ENCODE data around the gene CBX7.

Gene CBX7

GRCh38 chr22:39148026-39148726, 4.3 kb downstream of the CBX7 start:
- no peak for TF ChIP-seq FOXM1 (IDR thresholded peaks at IDR 0.05; ENCODE audit: borderline replicate concordance, low read depth)

- TF ChIP-seq TEAD4 (IDR thresholded peaks at IDR 0.05) (no peak), FOXM1 (IDR thresholded peaks at IDR 0.05; ENCODE audit: borderline replicate concordance, low read depth) (no peak), CEBPB (IDR thresholded peaks at IDR 0.05) (no peak), YY1 (IDR thresholded peaks at IDR 0.05; ENCODE audit: low read depth) (no peak), ZBTB7A (IDR thresholded peaks at IDR 0.05; ENCODE audit: low read depth) (no peak), TAF1 (IDR thresholded peaks at IDR 0.05; ENCODE audit: low read depth) (no peak), TCF12 (IDR thresholded peaks at IDR 0.05; ENCODE audit: low read depth) (no peak), EP300 (IDR thresholded peaks at IDR 0.05; ENCODE audit: borderline replicate concordance) (no peak), RAD21 (IDR thresholded peaks at IDR 0.05; ENCODE audit: low read depth) (no peak), EGR1 (IDR thresholded peaks at IDR 0.05) (no peak)
- TF ChIP-seq, protein P1, sequence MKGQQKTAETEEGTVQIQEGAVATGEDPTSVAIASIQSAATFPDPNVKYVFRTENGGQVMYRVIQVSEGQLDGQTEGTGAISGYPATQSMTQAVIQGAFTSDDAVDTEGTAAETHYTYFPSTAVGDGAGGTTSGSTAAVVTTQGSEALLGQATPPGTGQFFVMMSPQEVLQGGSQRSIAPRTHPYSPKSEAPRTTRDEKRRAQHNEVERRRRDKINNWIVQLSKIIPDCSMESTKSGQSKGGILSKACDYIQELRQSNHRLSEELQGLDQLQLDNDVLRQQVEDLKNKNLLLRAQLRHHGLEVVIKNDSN (IDR thresholded peaks at IDR 0.05), result no peak
- TF ChIP-seq, protein P2, sequence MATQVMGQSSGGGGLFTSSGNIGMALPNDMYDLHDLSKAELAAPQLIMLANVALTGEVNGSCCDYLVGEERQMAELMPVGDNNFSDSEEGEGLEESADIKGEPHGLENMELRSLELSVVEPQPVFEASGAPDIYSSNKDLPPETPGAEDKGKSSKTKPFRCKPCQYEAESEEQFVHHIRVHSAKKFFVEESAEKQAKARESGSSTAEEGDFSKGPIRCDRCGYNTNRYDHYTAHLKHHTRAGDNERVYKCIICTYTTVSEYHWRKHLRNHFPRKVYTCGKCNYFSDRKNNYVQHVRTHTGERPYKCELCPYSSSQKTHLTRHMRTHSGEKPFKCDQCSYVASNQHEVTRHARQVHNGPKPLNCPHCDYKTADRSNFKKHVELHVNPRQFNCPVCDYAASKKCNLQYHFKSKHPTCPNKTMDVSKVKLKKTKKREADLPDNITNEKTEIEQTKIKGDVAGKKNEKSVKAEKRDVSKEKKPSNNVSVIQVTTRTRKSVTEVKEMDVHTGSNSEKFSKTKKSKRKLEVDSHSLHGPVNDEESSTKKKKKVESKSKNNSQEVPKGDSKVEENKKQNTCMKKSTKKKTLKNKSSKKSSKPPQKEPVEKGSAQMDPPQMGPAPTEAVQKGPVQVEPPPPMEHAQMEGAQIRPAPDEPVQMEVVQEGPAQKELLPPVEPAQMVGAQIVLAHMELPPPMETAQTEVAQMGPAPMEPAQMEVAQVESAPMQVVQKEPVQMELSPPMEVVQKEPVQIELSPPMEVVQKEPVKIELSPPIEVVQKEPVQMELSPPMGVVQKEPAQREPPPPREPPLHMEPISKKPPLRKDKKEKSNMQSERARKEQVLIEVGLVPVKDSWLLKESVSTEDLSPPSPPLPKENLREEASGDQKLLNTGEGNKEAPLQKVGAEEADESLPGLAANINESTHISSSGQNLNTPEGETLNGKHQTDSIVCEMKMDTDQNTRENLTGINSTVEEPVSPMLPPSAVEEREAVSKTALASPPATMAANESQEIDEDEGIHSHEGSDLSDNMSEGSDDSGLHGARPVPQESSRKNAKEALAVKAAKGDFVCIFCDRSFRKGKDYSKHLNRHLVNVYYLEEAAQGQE (IDR thresholded peaks at IDR 0.05; ENCODE audit: low read depth), result no peak
Observed at GRCh38 chr22:39147335-39148025, 5.0 kb downstream of the CBX7 start.

GRCh38 chr22:39146256-39147101, 6.0 kb downstream of the CBX7 start:
- TF ChIP-seq ZBTB7A (IDR thresholded peaks at IDR 0.05; ENCODE audit: low read depth), result no peak
- TF ChIP-seq EP300 (IDR thresholded peaks at IDR 0.05; ENCODE audit: borderline replicate concordance), result no peak
- no peak for TF ChIP-seq TCF12 (IDR thresholded peaks at IDR 0.05; ENCODE audit: low read depth)
- TF ChIP-seq TEAD4 (IDR thresholded peaks at IDR 0.05), result no peak
- no peak for TF ChIP-seq FOXM1 (IDR thresholded peaks at IDR 0.05; ENCODE audit: borderline replicate concordance, low read depth)
- no peak for TF ChIP-seq RAD21 (IDR thresholded peaks at IDR 0.05; ENCODE audit: low read depth)
- TF ChIP-seq, protein P2 (IDR thresholded peaks at IDR 0.05; ENCODE audit: low read depth), result no peak
- no peak for TF ChIP-seq YY1 (IDR thresholded peaks at IDR 0.05; ENCODE audit: low read depth)
- TF ChIP-seq NFIC (IDR thresholded peaks at IDR 0.05), result no peak
- no peak for TF ChIP-seq MAX (IDR thresholded peaks at IDR 0.05)
- no peak for TF ChIP-seq EGR1 (IDR thresholded peaks at IDR 0.05)

DNA sequence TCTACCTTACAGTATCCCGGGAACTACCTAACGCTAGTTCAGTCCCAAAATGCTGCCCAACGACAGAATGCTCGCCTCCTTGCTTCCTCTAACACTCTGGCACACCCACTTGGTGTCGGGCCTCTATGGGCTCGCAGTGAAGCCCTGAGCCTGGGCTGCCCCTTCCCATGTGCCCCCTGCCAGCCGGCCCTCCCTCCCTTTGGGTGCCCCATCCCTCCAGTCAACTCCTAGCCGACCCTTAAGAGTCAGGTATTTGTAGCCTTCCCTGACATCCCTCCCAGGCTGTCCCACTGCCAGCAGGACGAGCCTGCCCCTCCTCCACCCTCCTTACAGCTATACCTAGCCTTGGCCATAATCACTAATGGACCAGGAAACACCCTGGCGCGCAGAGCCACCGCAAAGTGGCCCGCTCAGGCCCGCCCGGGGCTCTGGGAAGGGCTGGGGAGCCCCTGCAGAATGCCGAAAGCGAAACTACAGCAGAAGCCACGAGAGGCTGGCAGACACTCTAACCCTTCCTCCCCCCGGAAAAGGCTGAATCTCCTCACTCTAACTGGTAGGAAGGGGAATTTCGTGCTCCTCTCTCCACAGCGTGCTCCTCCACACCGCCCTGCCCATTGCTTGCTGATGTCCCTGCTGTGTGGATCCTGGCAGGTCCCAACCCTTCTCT, 8.2 kb downstream of the CBX7 start:
- TF ChIP-seq ZBTB7A (IDR thresholded peaks at IDR 0.05; ENCODE audit: low read depth), result no peak
- no peak for TF ChIP-seq TEAD4 (IDR thresholded peaks at IDR 0.05)
- TF ChIP-seq TAF1 (IDR thresholded peaks at IDR 0.05; ENCODE audit: low read depth), result no peak
- TF ChIP-seq, protein P2 (IDR thresholded peaks at IDR 0.05; ENCODE audit: low read depth), result no peak
- TF ChIP-seq NFIC (IDR thresholded peaks at IDR 0.05), result no peak
- TF ChIP-seq, protein P1 (IDR thresholded peaks at IDR 0.05), result no peak
- no peak for TF ChIP-seq EP300 (IDR thresholded peaks at IDR 0.05; ENCODE audit: borderline replicate concordance)
- no peak for TF ChIP-seq RAD21 (IDR thresholded peaks at IDR 0.05; ENCODE audit: low read depth)
- TF ChIP-seq YY1 (IDR thresholded peaks at IDR 0.05; ENCODE audit: low read depth), result no peak
- TF ChIP-seq CREB1 (IDR thresholded peaks at IDR 0.05; ENCODE audit: low read depth), result no peak
- TF ChIP-seq CEBPB (IDR thresholded peaks at IDR 0.05), result no peak
- no peak for TF ChIP-seq MAX (IDR thresholded peaks at IDR 0.05)
- TF ChIP-seq TCF12 (IDR thresholded peaks at IDR 0.05; ENCODE audit: low read depth), result no peak
- no peak for TF ChIP-seq FOXM1 (IDR thresholded peaks at IDR 0.05; ENCODE audit: borderline replicate concordance, low read depth)

Data from Ishikawa (cell line).